Heart right ventricle (tissue), 16 donors: ENCODE results near the gene CHRNA1. TPM values are rescaled to one million over a fixed set of nuclear protein-coding genes. Genes with fewer than 3 reads are reported as not detected.

Experiments used
- ATAC-seq, 8 donors: fragments of 200-7000 bp; cut with Tn5 transposase; one replicate each; pipeline ENCODE4 v1.9.1; 2020; ENCODE audit warnings: mild to moderate bottlenecking in 8 of 8, moderate library complexity in 8 of 8, moderate number of reproducible peaks in 1 of 8
- DNase-seq, 2 donors: peaks; one replicate each; pipeline ENCODE4 v3.0.0-alpha.2; 2020
- H3K27ac ChIP-seq, 10 donors: fragments of 200-600 bp; sonication (generic) in 2 of 10; one replicate each; pipeline versions ENCODE4 v1.5.0 to v1.8.0; 2020 to 2022; ENCODE audit warnings: mild to moderate bottlenecking in 3 of 10
- H3K27me3 ChIP-seq, 7 donors: fragments of 200-600 bp; one replicate each; pipeline ENCODE4 v1.8.0; 2021 to 2022; ENCODE audit warnings: mild to moderate bottlenecking in 2 of 7
- H3K36me3 ChIP-seq, 9 donors: fragments of 200-600 bp; sonication (generic) in 1 of 9; one replicate each; pipeline versions ENCODE4 v1.5.0 to v1.8.0; 2020 to 2022; ENCODE audit warnings: mild to moderate bottlenecking in 2 of 9
- H3K4me1 ChIP-seq, 9 donors: fragments of 200-600 bp; sonication (generic) in 1 of 9; one replicate each; pipeline versions ENCODE4 v1.5.0 to v1.8.0; 2020 to 2022; ENCODE audit warnings: mild to moderate bottlenecking in 4 of 9
- H3K4me3 ChIP-seq, 10 donors: fragments of 200-600 bp; sonication (generic) in 2 of 10; one replicate each; pipeline versions ENCODE4 v1.5.0 to v1.8.0; 2020 to 2022; ENCODE audit warnings: mild to moderate bottlenecking in 7 of 10, moderate library complexity in 2 of 10
- H3K9me3 ChIP-seq, 11 donors: fragments of 200-600 bp in 10 of 11; sonication (generic) in 2 of 11; one replicate each; pipeline versions ENCODE4 v1.5.0 to v1.8.0; 2013 to 2022; ENCODE audit warnings: mild to moderate bottlenecking in 2 of 11, control low read depth in 1 of 11, moderate library complexity in 1 of 11
- WGBS, 2 donors: extraction: QIAGEN DNeasy Blood & Tissue Kit; methylation state at CpG; one replicate each; pipeline ENCODE4 v1.1.7; 2013; ENCODE audit warnings: inconsistent platforms in 1 of 2; 5-methylcytosine and 5-hydroxymethylcytosine counted together
- intact Hi-C, 10 donors: fragments of 100-400 bp; cut with DNase I; formaldehyde crosslinking; loops; one replicate each; pipeline versions ENCODE4 v1.11.1 to v1.14.2; 2022
- polyA plus RNA-seq, 2 donors: library from polyadenylated mRNA; stranded (reverse); fragments of 200-250 nt; gene quantifications; one replicate each; pipeline ENCODE4 v1.2.3, GENCODE V29; 2013
- total RNA-seq, 10 donors: library from RNA; stranded (reverse); fragmentation: NEBNext Ultra II Directional in 3 of 10; extraction: Animal tissue kit (Norgen Biotek cat#: 25700) in 3 of 10; gene quantifications; one replicate each; pipeline versions ENCODE4 v1.2.1 to v1.2.4, GENCODE V29; 2021 to 2023
- TF ChIP-seq, protein P1 (sequence below), 9 donors: fragments of 200-600 bp; sonication (generic) in 2 of 9; IDR thresholded peaks; one replicate each; pipeline versions ENCODE4 v1.5.0 to v1.8.0; 2021 to 2022; ENCODE audit warnings: antibody characterized with exemption in 9 of 9, mild to moderate bottlenecking in 5 of 9, moderate library complexity in 1 of 9
- donor health status: Arrhythmogenic right ventricular cardiomyopathy.
- donor health status: ischemic (EF 13 %, LVEDD 7.1; RV severe dilation, severe dysfunction).
- donor health status: healthy with polysubstance abuse.
- donor health status: DM: no; HTN: yes; CAD: no.
- donor health status: DM: no; HTN: no; CAD: no.
- donor health status: ischemic (EF 25% LVEDD 6.9; RV normal size, moderate dysfunction).
- donor health status: ischemic (EF 25% LVEDD 5.7; RV mildly dilated, moderate dysfunction).
- donor health status: healthy.
- donor health status: DM: yes; HTN: yes; CAD: no.
- donor health status: Ischemic cardiomyopathy.
- donor health status: ischemic (EF 35%, LVEDD 5.7; RV mildly dilated, moderate dysfunction).
- donor health status: nonischemic (EF 11% LVEDD 7.7; RV severe dilation, severe dysfunction).
- donor health status: DM: yes; HTN: yes; CAD: no.
- donor health status: PGD.
- donor health status: ischemic (EF 29% LVEDD 5.4; RV normal size, mild dysfunction).
- donor health status: nonischemic (EF 23%, LVEDD 6.1; RV moderate dilation, normal function).

The CHRNA1 gene
- total and polyA plus RNA-seq, 12 donors = 0.07 to 1.3 (median 0.50) TPM; not detected in 5

DNA sequence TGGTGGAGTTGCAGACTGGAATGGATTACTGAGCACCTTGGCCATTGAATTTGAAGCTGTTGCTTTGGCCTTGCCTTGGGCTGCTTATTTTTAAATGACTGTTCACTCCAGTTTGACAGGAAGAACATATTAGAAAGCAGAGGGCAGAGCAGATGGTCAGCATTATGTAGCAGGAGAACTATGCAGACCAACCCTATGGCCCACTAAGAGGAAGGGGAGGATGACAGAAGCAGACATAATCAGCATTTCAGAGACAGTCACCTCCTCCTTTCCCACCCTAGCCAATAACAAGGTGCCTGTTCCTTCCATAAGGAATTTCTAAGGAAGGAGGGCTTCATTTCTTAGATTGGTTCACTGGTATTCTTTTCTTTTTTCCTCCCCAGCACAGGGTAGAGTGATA is 2.4 kb downstream of the CHRNA1 start:
- Histone ChIP-seq H3K27ac (no peak overlapping the region), H3K4me1 (peaks cover 0 to 20% (median 10%) of the 10 kb centered on the region in 9 donors), H3K9me3 (no peaks in the 10 kb centered on the region), H3K36me3 (no peaks in the 10 kb centered on the region), H3K27me3 (no peaks in the 10 kb centered on the region), H3K4me3 (no peak overlapping the region)
- intact Hi-C loops = no loop called here
- no peak for ATAC-seq
- DNase-seq = no peak
- TF ChIP-seq, protein P1, sequence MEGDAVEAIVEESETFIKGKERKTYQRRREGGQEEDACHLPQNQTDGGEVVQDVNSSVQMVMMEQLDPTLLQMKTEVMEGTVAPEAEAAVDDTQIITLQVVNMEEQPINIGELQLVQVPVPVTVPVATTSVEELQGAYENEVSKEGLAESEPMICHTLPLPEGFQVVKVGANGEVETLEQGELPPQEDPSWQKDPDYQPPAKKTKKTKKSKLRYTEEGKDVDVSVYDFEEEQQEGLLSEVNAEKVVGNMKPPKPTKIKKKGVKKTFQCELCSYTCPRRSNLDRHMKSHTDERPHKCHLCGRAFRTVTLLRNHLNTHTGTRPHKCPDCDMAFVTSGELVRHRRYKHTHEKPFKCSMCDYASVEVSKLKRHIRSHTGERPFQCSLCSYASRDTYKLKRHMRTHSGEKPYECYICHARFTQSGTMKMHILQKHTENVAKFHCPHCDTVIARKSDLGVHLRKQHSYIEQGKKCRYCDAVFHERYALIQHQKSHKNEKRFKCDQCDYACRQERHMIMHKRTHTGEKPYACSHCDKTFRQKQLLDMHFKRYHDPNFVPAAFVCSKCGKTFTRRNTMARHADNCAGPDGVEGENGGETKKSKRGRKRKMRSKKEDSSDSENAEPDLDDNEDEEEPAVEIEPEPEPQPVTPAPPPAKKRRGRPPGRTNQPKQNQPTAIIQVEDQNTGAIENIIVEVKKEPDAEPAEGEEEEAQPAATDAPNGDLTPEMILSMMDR (IDR thresholded peaks at IDR 0.05) = no peak

DNA sequence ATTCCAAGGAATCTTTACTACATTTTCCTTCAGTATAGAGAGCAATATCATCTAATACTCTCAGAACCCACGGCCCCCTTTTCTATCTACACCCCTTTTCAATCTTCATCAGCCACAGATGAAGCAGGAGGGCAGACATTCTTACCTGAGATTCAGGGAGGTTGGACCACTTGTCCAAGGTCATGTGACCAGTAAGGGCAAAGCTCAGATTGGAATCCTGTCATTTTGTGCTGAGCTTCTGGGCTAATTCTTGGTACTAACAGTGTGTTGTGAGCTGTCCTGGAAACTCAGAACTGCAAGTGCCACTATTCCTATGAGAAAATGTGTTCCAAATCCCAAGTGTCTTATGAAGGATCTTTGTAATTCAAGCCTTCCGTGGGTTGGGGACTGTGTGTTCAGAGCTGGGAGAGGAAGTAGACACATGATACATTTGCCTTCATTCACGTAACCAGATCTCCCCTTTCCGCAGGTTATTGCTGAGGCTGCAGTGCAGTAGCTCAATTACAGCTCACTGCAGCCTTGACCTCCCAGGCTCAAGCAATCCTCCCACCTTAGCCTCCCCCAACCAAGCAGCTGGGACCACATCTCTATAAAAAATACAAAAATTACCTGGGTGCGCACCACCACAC is 3.3 kb downstream of the CHRNA1 start:
- TF ChIP-seq, protein P1 (IDR thresholded peaks at IDR 0.05) = no peak
- intact Hi-C loops = no loop called here
- Histone ChIP-seq H3K27ac (no peak overlapping the region), H3K36me3 (no peaks in the 10 kb centered on the region), H3K4me1 (peaks cover 0 to 20% (median 10%) of the 10 kb centered on the region in 9 donors), H3K27me3 (no peaks in the 10 kb centered on the region), H3K4me3 (no peak overlapping the region), H3K9me3 (no peaks in the 10 kb centered on the region)
- no peak for ATAC-seq
- DNase-seq = no peak
- 90 to 97% methylated on average over 5 of the region's 5 CpGs for WGBS, 2 donors

DNA sequence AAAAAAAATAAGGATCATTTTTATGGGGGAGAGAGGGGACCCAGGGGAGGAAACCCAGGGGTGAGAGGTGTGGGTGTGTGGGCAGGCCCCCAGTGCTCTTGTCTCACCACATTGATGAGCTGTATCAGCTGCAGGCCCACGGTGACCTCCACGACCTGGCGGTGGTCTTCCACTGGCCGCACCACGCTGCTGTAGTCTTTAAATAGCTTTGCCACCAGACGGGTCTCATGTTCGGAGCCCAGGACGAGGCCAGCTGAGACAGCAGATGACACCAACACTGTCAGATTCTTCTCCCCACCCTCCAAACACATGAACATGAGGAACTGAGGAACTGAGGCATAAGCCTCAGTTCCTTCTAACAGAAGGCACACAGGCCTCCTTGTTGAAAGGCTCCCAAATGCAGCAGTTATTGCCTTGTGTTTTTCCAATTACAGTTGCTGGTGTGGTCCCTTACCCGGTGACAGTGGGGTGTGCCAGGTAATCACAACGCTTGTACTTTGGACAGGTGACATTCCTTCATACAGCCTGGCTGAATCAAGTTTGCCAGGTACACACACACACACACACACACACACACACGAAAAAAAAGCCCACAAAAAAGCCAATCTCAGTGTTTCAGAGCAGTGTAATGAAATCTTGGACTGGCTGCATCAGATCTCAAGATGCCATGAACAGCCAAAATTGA is 4.7 kb downstream of the CHRNA1 start:
- H3K36me3 ChIP-seq = no peaks in the 10 kb centered on the region

DNA sequence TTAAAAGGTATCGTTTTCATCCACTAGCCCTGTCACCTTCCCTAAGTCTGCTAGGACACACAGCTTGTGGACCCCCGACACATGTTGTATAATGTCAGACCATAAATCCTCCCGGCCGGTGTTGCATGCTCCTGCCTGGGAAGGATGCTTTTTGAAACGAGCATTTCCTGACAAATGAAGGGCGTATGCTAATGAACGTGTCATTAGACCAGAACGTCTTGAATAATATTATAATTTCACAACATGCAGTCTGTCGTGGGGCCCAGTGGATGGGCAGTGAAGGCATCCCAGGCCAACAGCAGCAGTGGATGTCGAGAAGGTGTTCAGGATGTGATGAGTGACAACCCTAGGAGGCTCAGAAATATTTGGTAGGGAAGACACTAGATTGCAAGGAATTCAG is 7.5 kb downstream of the CHRNA1 start:
- intact Hi-C loops = no loop called here
- 62 to 64% methylated on average over 10 of the region's 10 CpGs for WGBS, 2 donors
- Histone ChIP-seq H3K27ac (no peak overlapping the region), H3K27me3 (no peaks in the 10 kb centered on the region), H3K4me1 (peaks cover 0 to 15% (median 0%) of the 10 kb centered on the region in 9 donors), H3K9me3 (no peaks in the 10 kb centered on the region), H3K36me3 (no peaks in the 10 kb centered on the region), H3K4me3 (no peak overlapping the region)
- DNase-seq (no peak), ATAC-seq (no peak)
- TF ChIP-seq, protein P1 (IDR thresholded peaks at IDR 0.05) = no peak

More for the DNA sequence above, 4.7 kb downstream of the CHRNA1 start:
- no peaks in the 10 kb centered on the region for H3K9me3 ChIP-seq
- no peak overlapping the region for H3K4me3 ChIP-seq
- H3K27me3 ChIP-seq = no peaks in the 10 kb centered on the region
- 85 to 86% methylated on average over 11 of the region's 11 CpGs for WGBS, 2 donors
- no peak overlapping the region for H3K27ac ChIP-seq
- peaks cover 0 to 20% (median 10%) of the 10 kb centered on the region in 9 donors for H3K4me1 ChIP-seq
- DNase-seq (no peak), ATAC-seq (no peak)
- TF ChIP-seq, protein P1 (IDR thresholded peaks at IDR 0.05) = no peak
- intact Hi-C loops = no loop called here
